ENCODE results near the gene JPT1. TPM values are rescaled to one million over a fixed set of nuclear protein-coding genes. Genes with fewer than 3 reads are reported as not detected.
A peak's percentile ranks its signal among the peaks of the same experiment; 100 is the strongest.
"Not testable (repeated sequence)": the region's sequence is repeated elsewhere in the genome, so short reads cannot be mapped to it uniquely, and the experiment has no call there.

Gene JPT1
- total and polyA plus RNA-seq, 2 experiments from 2014 or later: 278 to 903 TPM

GRCh38 chr17:75128694-75129505 lies 25.4 kb downstream of the JPT1 start:
- peaks cover 30% of the 10 kb centered on the region for H3K27me3 Mint-ChIP-seq (ENCODE audit: insufficient read depth, low read depth, poor library complexity)
- ATAC-seq (no peak), DNase-seq (ENCODE audit: low spot score) (no peak)
- Histone ChIP-seq H3K36me3 (ENCODE audit: insufficient read depth) (no peaks in the 10 kb centered on the region), H2AFZ (no peak overlapping the region), H3K79me2 (replicated peaks; ENCODE audit: insufficient read depth) (peaks cover 7% of the 10 kb centered on the region), H3K9me2 (ENCODE audit: insufficient read depth) (no peaks in the 10 kb centered on the region), H3K4me3 (no peak overlapping the region), H3K4me1 (ENCODE audit: insufficient read depth) (peaks cover 14% of the 10 kb centered on the region), H3K4me2 (no peak overlapping the region), H3K27me3 (ENCODE audit: insufficient read depth) (no peaks in the 10 kb centered on the region), H4K20me1 (replicated peaks; ENCODE audit: insufficient read depth) (peaks cover 4% of the 10 kb centered on the region; the same call in 1 of the 2 replicates), H3F3A (replicated peaks; ENCODE audit: low read depth) (peaks cover 41% of the 10 kb centered on the region), H3K27ac (ENCODE audit: low read depth) (no peak overlapping the region)
- TF ChIP-seq EZH2 (IDR thresholded peaks at IDR 0.05; ENCODE audit: low read depth, unreplicated experiment): no peak
- no peak for TF ChIP-seq ZNF331 (CRISPR knock-in tag; IDR thresholded peaks at IDR 0.05; ENCODE audit: low read depth)
- peak; percentile 20; the same call in 1 of the 2 replicates for TF ChIP-seq POLR2AphosphoS5 (IDR thresholded peaks at IDR 0.05; ENCODE audit: low read depth)
- no peak for TF ChIP-seq ETS1 (IDR thresholded peaks at IDR 0.05)
- no peak for TF ChIP-seq STAT1 (IDR thresholded peaks at IDR 0.05; ENCODE audit: unreplicated experiment)
- TF ChIP-seq ZNF462 (CRISPR knock-in tag; IDR thresholded peaks at IDR 0.05): no peak
- H3K36me3 Mint-ChIP-seq (ENCODE audit: low read depth): peaks cover 17% of the 10 kb centered on the region
- peaks cover 14% of the 10 kb centered on the region for H3K4me1 Mint-ChIP-seq
- H3K4me3 Mint-ChIP-seq: peak overlapping the region; percentile 2; the same call in 1 of the 3 replicates
- no peaks in the 10 kb centered on the region; the same call in 2 of the 3 replicates for H3K9me3 Mint-ChIP-seq
- H3K27ac Mint-ChIP-seq: no peak overlapping the region

- Mint-ChIP-seq H3K36me3 (ENCODE audit: low read depth) (peaks cover 17% of the 10 kb centered on the region), H3K4me1 (peaks cover 14% of the 10 kb centered on the region), H3K4me3 (peak overlapping the region; percentile 32; the same call in 1 of the 3 replicates), H3K27me3 (ENCODE audit: insufficient read depth, low read depth, poor library complexity) (peaks cover 21% of the 10 kb centered on the region)
- not testable (repeated sequence) for H2AFZ ChIP-seq; H3K27me3 ChIP-seq (ENCODE audit: insufficient read depth); H3K9me3 Mint-ChIP-seq; H3K9me2 ChIP-seq (ENCODE audit: insufficient read depth); H3K27ac Mint-ChIP-seq; DNase-seq (ENCODE audit: low spot score); H3K4me3 ChIP-seq; H3K27ac ChIP-seq (ENCODE audit: low read depth); H3K79me2 ChIP-seq (replicated peaks; ENCODE audit: insufficient read depth); H3K36me3 ChIP-seq (ENCODE audit: insufficient read depth); ATAC-seq; H3K4me2 ChIP-seq; H4K20me1 ChIP-seq (replicated peaks; ENCODE audit: insufficient read depth)
- Histone ChIP-seq H3F3A (replicated peaks; ENCODE audit: low read depth) (peaks cover 34% of the 10 kb centered on the region), H3K4me1 (ENCODE audit: insufficient read depth) (peaks cover 14% of the 10 kb centered on the region)
Measured at GRCh38 chr17:75127936-75128335, 26.4 kb downstream of the JPT1 start.
